GM19395 (cell line): Measurements from ENCODE around the gene PEBP1.

Source experiments
- ATAC-seq: cut with Tn5 transposase; IDR thresholded peaks from one replicate; pipeline ENCODE4 v1.9.1; 2021; ENCODE audit warnings: mild to moderate bottlenecking, moderate library complexity; ENCODE audit not compliant: unreplicated experiment

Gene PEBP1

DNA sequence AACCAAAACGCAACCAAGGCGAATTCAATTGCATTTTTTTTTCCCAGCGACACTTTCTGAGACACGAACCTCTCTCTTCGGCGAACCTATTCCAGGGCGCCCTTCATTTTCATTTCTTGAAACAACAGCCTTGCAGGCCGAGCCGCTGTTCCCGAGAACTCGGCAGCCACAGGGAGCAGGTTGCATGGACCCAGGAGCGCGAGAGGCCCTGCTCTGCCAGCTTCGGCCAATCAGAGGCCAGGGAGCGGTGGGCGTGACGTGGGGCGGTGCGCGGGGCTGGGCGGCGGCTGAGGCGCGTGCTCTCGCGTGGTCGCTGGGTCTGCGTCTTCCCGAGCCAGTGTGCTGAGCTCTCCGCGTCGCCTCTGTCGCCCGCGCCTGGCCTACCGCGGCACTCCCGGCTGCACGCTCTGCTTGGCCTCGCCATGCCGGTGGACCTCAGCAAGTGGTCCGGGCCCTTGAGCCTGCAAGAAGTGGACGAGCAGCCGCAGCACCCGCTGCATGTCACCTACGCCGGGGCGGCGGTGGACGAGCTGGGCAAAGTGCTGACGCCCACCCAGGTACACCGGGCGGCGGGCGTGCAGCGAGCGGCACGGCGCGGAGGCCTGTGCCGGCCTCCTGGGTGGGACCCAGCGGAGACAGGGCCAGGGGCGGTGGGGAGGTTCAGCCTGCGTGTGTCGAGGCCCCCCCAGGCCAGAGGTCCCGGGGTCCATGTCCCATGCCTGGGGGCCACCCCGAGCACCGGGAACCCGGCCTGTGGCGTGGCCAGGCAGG lies at the start of gene PEBP1:
Gene PEBP1 (plus strand): TSS at position 337 of the 771 bp plus-strand sequence. CDS start 86 bp downstream, at position 423.
- ATAC-seq: peak; percentile 96

GRCh38 chr12:118089782-118090181 lies 46.1 kb upstream of the PEBP1 start:
- ATAC-seq: no peak

DNA sequence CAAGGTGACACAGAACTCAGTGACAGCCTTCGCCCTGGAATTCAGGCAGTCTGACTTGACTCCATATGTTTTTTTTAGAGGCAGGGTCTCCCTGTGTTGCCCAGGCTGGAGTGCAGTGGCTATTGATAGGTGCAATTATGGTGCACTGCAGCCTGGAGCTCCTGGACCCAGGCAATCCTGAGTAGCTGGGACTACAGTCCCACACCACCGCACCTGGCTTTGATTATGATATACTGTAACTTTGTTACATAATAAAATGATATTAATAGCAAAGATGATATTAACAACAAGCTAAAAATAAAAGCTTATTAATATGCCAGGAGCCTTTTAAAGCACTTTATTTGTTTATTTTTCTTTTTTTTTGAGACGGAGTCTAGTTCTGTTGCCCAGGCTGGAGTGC lies 41.9 kb upstream of the PEBP1 start:
- ATAC-seq: no peak

- ATAC-seq: no peak
These were observed 37.5 kb upstream of the PEBP1 start for GRCh38 chr12:118098401-118098800.

DNA sequence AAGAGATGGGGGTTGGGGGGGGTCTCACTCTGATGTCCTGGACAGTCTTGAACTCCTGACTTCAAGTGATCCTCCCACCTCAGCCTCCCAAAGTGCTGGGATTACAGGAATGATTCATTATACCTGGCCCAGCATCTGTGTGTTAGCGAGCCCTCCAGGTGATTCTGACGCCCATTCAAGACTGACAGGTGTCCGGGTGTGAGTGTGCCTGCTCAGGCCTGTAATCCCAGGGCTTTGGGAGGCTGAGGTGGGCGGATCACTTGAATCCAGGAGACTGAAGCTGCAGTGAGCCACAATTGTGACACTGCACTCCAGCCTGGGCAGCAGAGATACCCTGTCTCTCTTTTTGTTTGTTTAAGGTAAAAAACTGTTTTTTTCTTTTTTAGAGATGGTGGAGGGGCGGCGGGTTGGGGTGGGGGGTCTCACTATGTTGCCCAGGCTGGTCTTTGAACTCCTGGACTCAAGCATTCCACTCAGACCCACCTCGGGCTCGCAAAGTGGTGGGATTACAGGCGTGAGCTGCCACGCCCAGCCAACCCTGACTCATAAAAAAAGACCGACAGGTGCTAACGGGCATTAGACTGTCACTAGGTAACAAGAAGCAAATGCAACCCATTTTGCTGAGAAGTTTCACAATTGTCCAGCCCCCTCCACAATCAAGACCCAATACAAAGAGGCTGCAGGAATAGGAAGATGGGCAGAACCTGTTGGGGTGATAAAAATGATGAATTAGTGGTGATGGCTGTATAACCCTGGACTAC lies 36.8 kb upstream of the PEBP1 start:
- no peak for ATAC-seq

- ATAC-seq: no peak
These were observed 34.9 kb upstream of the PEBP1 start for GRCh38 chr12:118101051-118101450.

GRCh38 chr12:118102070-118102469 lies 33.9 kb upstream of the PEBP1 start:
- ATAC-seq: no peak

DNA sequence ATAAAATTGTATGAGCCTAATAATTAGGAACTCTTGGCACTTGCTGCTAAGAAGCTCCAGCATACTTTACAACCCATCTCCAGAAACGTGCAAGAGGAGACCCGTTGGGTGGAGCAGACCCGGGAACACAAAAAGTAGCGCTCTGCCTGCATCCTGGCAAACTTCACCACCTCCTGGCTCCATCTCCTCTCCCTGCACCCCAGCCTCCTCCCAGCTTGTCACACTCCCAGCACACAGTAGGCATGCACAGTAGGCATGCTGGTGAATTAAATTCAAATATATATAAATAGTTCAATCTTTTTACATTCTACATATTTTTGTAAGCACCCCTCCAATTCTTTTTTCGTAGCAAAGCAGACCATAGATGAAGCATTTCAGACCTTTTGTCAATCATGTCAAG lies 33.3 kb upstream of the PEBP1 start:
- no peak for ATAC-seq

DNA sequence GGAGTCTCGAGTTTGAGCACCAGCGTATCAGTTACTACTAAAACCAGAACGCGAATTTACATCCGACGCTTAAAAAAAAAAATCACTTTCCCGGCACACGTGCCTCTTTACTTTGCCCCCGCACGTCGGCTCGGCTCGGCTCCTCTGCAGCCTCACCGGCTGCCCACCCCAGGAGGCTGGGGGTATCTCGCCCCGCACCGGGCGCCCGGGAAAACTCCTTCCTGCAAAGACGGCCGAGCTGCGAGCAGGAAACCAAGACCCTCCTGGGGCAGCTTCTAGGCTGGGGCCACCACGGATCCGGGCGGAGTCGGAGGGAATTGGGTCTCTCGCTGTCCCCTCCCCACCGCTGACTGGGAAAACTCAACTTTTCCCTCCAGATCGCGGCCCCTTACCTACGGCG lies 32.7 kb upstream of the PEBP1 start:
- no peak for ATAC-seq

GRCh38 chr12:118103601-118104382 lies 32.1 kb upstream of the PEBP1 start, which contains the start of gene VSIG10:
TSS of gene VSIG10 (minus strand) at chr12:118104011. CDS start at chr12:118103671, 340 bp downstream.
- ATAC-seq: no peak

- no peak for ATAC-seq
These were observed 28.9 kb upstream of the PEBP1 start for GRCh38 chr12:118107011-118107410.

DNA sequence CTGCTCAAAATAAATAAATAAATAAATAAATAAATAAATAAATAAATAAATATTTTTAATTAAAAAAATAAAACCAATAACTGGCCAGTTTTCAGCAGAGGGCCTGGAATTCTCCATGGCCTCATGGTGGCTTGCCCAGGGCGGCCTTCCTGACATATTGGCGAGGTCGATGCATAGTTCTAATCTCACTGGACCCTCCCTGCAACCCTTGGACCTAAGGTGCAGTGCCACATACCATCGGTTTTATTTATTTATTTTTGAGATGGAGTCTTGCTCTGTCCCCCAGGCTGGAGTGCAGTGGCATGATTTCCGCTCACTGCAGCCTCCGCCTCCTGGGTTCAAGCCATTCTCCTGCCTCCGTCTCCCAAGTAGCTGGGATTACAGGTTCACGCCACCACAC lies 28.2 kb upstream of the PEBP1 start:
- no peak for ATAC-seq

DNA sequence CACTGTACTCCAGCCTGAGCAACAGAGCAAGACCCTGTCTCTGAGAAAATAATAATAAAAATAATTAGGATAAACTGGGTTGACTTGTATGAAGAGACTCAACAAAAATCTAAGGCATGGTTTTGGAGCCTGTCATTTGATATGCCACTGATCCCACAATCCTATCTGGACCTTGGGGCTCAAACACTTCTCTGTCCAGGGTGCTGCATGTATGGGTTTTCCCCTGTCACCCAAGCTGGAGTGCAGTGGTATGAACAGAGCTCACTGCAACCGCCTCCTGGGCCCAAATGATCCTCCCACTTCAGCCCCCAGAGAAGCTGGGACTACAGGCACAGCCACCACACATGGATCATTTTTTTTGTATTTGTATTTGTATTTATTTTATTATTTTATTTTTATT lies 26.8 kb upstream of the PEBP1 start:
- no peak for ATAC-seq

DNA sequence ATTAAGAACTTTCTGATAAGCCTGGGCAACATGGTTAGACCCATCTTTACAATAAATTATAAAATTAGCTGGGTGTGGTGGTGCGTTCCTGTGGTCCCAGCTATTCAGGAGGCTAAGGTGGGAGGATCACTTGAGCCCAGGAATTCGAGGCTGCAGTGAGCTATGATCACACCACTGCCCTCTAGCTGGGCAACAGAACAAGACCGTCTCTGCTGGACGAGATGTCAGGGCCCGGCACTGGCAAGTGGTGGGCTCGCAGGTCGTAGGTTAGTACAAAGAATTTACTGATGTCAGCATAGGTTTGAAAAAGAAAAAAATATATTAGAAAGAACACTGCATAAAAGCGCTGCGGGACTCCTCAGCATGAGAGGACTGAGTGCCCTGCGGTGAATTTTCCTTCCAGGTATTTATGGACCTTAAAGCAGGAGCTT lies 16.5 kb upstream of the PEBP1 start:
- no peak for ATAC-seq

GRCh38 chr12:118120579-118121363 lies 15.2 kb upstream of the PEBP1 start:
- ATAC-seq: no peak

- ATAC-seq: no peak
These were observed 13.7 kb upstream of the PEBP1 start for GRCh38 chr12:118122264-118122663.

- no peak for ATAC-seq
These were observed 11.5 kb upstream of the PEBP1 start for GRCh38 chr12:118124333-118124874.

GRCh38 chr12:118125743-118126118 lies 10.2 kb upstream of the PEBP1 start:
- ATAC-seq: no peak

DNA sequence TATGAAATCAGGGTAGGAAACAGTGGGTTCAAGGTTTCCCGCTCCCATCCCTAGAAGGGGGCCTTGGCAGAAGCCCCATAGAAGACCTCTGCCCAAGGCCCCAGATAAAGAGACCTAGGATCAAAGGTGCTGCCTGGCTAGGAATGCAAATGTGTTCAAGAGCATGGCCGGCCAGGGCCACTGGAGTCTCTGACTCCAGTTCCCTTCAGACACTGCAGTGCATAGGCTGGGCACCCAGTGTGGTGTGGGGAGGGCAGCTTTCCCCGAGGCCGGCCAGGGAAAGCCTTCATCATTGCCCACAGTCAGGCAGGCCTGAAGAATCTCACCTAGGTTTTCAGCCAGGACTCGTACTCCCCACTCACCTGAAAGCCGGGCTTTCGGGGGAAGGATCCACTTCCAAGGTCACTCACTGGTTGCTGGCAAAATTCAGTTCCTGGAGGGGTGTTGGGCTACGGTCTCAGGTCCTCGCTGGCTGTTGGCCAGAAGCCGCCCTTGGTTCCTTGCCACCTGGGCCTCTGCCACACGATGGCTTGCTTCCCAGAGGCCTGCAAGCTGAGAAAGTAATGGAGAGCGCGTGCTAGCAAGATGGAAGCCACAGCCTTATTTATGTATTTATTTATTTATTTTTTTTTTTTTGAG lies 9.7 kb upstream of the PEBP1 start:
- no peak for ATAC-seq

GRCh38 chr12:118127867-118128266 lies 8.1 kb upstream of the PEBP1 start:
- no peak for ATAC-seq
